Measurements from ENCODE around the gene DMRTC2.

Gene DMRTC2

GRCh38 chr19:41882568-41883462 is 38.0 kb downstream of the DMRTC2 start, which contains the start of gene ARHGEF1:
Gene ARHGEF1, plus strand, starts transcription at chr19:41883184. Its CDS starts 4,899 bp downstream, at chr19:41888083.
- TF ChIP-seq, protein P1, sequence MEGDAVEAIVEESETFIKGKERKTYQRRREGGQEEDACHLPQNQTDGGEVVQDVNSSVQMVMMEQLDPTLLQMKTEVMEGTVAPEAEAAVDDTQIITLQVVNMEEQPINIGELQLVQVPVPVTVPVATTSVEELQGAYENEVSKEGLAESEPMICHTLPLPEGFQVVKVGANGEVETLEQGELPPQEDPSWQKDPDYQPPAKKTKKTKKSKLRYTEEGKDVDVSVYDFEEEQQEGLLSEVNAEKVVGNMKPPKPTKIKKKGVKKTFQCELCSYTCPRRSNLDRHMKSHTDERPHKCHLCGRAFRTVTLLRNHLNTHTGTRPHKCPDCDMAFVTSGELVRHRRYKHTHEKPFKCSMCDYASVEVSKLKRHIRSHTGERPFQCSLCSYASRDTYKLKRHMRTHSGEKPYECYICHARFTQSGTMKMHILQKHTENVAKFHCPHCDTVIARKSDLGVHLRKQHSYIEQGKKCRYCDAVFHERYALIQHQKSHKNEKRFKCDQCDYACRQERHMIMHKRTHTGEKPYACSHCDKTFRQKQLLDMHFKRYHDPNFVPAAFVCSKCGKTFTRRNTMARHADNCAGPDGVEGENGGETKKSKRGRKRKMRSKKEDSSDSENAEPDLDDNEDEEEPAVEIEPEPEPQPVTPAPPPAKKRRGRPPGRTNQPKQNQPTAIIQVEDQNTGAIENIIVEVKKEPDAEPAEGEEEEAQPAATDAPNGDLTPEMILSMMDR (IDR thresholded peaks at IDR 0.05; ENCODE audit: borderline replicate concordance, insufficient read depth, low read depth, low read length): no peak
- peak within 1 kb of the TSS; percentile 70 for H3K4me3 ChIP-seq (ENCODE audit: low read depth, low read length)

DNA sequence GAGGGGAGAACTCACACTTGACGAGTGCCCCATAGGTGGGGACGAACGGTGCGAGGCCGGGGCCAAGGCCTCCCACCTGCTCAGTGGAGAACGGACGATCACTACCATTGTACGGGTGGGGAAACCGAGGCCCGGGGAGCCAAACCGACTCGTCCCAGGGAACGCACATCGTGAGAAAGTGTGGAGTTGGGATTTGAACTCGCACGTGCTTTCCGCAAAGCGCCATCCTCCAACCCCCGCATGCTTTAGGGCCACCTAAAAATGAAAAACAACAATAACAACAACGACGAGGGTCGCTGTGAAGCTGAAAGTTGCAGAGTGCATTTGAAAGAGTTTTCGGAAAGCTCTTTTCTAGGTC is 38.6 kb downstream of the DMRTC2 start:
- H3K4me3 ChIP-seq (ENCODE audit: low read depth, low read length): peak overlapping the region; percentile 70
- TF ChIP-seq, protein P1 (IDR thresholded peaks at IDR 0.05; ENCODE audit: borderline replicate concordance, insufficient read depth, low read depth, low read length): no peak

DNA sequence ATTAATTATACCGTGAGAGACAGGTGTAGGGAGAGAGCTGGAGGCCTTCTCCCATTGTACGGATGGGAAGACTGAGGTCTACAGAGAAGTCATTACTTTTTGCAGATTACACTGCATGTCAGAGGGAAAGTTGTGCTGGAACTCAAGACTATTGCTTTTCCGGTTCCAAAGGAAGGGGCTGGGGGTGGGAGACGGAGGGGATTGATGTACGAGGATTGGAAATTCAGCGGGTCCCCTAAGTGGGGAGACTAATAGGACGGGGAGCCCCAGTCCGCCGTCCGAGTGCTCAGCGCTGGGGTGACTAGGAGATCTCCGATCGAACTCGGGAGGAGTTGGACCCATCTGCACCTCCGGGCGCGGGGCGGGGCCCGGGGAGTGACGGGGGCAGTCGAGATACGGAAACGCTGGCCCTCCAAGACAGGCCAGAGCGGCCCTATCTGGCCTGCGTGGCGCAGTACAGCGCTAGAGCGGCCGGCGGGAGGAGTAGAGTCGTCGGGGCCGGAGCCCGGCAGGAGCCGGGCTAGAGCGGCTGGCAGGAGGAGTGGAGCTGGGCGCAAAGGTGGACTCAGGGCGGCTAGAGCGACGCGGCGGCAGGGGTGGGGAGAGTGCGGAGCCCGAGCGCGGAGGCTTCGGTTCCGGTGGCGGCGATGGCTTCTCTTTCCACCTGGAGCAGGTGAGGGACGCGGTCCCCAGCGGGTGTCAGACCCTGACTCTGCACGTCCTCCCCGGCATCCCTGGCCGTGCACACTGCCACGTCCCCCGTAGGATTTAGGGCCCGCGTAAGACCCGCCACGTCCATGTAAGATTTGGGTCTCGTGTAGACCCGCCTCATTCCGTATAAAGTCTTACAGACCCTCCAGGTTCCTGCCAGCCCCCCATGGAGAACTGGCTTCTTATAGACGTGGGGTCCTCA is 39.2 kb downstream of the DMRTC2 start:
- TF ChIP-seq, protein P1 (IDR thresholded peaks at IDR 0.05; ENCODE audit: borderline replicate concordance, insufficient read depth, low read depth, low read length): no peak
- peak overlapping the region; percentile 70 for H3K4me3 ChIP-seq (ENCODE audit: low read depth, low read length)

DNA sequence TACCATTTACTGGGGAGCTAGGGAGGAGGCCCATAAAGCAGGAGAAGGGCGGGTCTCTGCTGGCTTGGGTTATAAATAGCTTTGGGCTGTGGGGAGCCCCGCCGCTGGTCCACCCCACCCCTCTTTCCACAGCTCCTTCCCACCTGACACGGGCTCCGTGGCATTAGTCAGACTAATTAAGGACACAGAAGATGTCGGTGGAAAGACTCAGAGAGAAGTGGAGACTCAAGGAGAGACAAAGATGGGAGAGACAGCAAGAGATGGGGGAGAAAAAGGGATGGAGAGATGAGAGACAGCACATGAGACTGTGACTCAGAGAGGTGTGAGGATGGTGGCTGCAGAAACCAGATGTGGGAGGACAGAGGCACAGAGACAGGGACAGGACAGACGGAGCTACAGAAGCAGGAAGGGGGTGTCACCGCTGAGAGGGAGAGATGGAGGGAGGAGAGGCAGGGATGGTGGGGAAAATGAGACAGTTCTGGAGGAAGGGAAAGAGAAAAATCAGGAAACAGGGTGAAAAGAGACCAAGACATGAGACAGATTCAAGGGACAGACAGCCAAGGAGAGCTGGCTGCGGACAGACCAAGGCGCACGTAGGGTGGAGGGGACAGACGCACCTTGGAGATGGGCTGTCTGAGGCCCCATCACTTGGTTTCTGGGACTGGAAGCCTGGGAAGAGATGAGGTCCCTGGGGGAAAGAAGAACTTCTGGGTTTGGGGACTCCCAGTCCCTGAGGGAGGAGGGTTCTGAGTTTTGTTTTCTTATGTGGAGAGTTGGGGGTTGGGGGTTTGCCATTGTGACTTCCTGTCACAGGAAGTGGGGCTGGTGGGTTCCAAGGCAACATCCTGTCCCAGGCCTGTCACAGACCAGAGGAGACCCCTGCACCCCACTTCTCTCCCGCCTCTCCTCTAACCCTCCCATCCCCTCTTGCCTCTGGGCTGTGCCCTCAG is 42.2 kb downstream of the DMRTC2 start:
- H3K4me3 ChIP-seq (ENCODE audit: low read depth, low read length): peak overlapping the region; percentile 38
- TF ChIP-seq, protein P1 (IDR thresholded peaks at IDR 0.05; ENCODE audit: borderline replicate concordance, insufficient read depth, low read depth, low read length): no peak

- TF ChIP-seq, protein P1 (IDR thresholded peaks at IDR 0.05; ENCODE audit: borderline replicate concordance, insufficient read depth, low read depth, low read length): peak; percentile 53
- H3K4me3 ChIP-seq (ENCODE audit: low read depth, low read length): peak overlapping the region; percentile 38
Measured at GRCh38 chr19:41887711-41888382, 43.0 kb downstream of the DMRTC2 start.

GRCh38 chr19:41888926-41889325 is 44.1 kb downstream of the DMRTC2 start:
- TF ChIP-seq, protein P1 (IDR thresholded peaks at IDR 0.05; ENCODE audit: borderline replicate concordance, insufficient read depth, low read depth, low read length): no peak
- H3K4me3 ChIP-seq (ENCODE audit: low read depth, low read length): no peak overlapping the region

All from GM12875 (cell line).